ENCODE results near the gene RUNX2.

GRCh38 chr6:45423824-45424450 is 95.8 kb downstream of the RUNX2 start:
- TF ChIP-seq CTCF (IDR thresholded peaks at IDR 0.05) (no peak), TCF7L2 (IDR thresholded peaks at IDR 0.05; ENCODE audit: low read depth, low read length) (no peak), SIN3A (IDR thresholded peaks at IDR 0.05; ENCODE audit: borderline replicate concordance, insufficient read depth, low read depth, low read length) (no peak)
- TF ChIP-seq, protein P1, sequence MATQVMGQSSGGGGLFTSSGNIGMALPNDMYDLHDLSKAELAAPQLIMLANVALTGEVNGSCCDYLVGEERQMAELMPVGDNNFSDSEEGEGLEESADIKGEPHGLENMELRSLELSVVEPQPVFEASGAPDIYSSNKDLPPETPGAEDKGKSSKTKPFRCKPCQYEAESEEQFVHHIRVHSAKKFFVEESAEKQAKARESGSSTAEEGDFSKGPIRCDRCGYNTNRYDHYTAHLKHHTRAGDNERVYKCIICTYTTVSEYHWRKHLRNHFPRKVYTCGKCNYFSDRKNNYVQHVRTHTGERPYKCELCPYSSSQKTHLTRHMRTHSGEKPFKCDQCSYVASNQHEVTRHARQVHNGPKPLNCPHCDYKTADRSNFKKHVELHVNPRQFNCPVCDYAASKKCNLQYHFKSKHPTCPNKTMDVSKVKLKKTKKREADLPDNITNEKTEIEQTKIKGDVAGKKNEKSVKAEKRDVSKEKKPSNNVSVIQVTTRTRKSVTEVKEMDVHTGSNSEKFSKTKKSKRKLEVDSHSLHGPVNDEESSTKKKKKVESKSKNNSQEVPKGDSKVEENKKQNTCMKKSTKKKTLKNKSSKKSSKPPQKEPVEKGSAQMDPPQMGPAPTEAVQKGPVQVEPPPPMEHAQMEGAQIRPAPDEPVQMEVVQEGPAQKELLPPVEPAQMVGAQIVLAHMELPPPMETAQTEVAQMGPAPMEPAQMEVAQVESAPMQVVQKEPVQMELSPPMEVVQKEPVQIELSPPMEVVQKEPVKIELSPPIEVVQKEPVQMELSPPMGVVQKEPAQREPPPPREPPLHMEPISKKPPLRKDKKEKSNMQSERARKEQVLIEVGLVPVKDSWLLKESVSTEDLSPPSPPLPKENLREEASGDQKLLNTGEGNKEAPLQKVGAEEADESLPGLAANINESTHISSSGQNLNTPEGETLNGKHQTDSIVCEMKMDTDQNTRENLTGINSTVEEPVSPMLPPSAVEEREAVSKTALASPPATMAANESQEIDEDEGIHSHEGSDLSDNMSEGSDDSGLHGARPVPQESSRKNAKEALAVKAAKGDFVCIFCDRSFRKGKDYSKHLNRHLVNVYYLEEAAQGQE (IDR thresholded peaks at IDR 0.05; ENCODE audit: insufficient read depth in 1 of 2, low read depth in 2 of 2, low read length in 1 of 2), result no peak
